CD14-positive monocyte (primary cell): ENCODE measurements around the gene GPD2. TPM values are rescaled to one million over a fixed set of nuclear protein-coding genes. Genes with fewer than 3 reads are reported as not detected.
A peak's percentile ranks its signal among the peaks of the same experiment; 100 is the strongest.

Experiments
- DNase-seq, 3 donors: peaks; one replicate each; pipeline ENCODE4 v3.0.0-alpha.2; 2011 to 2022
- H2AFZ ChIP-seq: 2 replicates; pipeline ENCODE4 v1.6.0; 2012; ENCODE audit warnings: mild to moderate bottlenecking, low read depth, low read length, inconsistent platforms; ENCODE audit not compliant: insufficient read depth, poor library complexity, severe bottlenecking
- H3K27ac ChIP-seq, 2 donors: 1 replicate in 1 of 2; 2 replicates in 1 of 2; pipeline ENCODE4 v1.5.1; 2012 to 2013; ENCODE audit warnings: low read length in 2 of 2, control low read depth in 1 of 2, inconsistent platforms in 1 of 2, low read depth in 1 of 2, mild to moderate bottlenecking in 1 of 2
- H3K27me3 ChIP-seq, 2 donors: one replicate each; pipeline versions ENCODE4 v1.6.0 to v1.6.1; 2011 to 2013; ENCODE audit warnings: low read length in 2 of 2; ENCODE audit not compliant: control insufficient read depth in 2 of 2, insufficient read depth in 2 of 2
- H3K36me3 ChIP-seq, 2 donors: replicated peaks in 1 of 2; 1 replicate in 1 of 2; 2 replicates in 1 of 2; pipeline versions ENCODE4 v1.5.1 to v1.6.1; 2012 to 2013; ENCODE audit warnings: low read length in 2 of 2, control low read depth in 1 of 2, inconsistent platforms in 1 of 2, mild to moderate bottlenecking in 1 of 2; ENCODE audit not compliant: insufficient read depth in 2 of 2, control insufficient read depth in 1 of 2
- H3K4me1 ChIP-seq, 2 donors: 1 replicate in 1 of 2; 2 replicates in 1 of 2; pipeline versions ENCODE4 v1.5.1 to v1.6.1; 2012 to 2013; ENCODE audit warnings: low read length in 2 of 2, control low read depth in 1 of 2, inconsistent platforms in 1 of 2, mild to moderate bottlenecking in 1 of 2, moderate library complexity in 1 of 2; ENCODE audit not compliant: insufficient read depth in 2 of 2, control insufficient read depth in 1 of 2
- H3K4me2 ChIP-seq: replicated peaks from 2 replicates; pipeline ENCODE3; 2012; ENCODE audit warnings: low read length, moderate library complexity, mild to moderate bottlenecking; ENCODE audit not compliant: poor library complexity, severe bottlenecking; ENCODE audit errors: extremely low read depth
- H3K4me3 ChIP-seq, 3 experiments: fragments of 200-600 bp in 1 of 3; sonication (generic) in 1 of 3; replicated peaks in 1 of 3; 1 replicate in 2 of 3; 2 replicates in 1 of 3; pipeline ENCODE4 v1.5.1; 2011 to 2013; ENCODE audit warnings: low read length in 3 of 3, mild to moderate bottlenecking in 3 of 3, control low read depth in 2 of 3, low read depth in 2 of 3, inconsistent platforms in 1 of 3, moderate library complexity in 1 of 3
- H3K79me2 ChIP-seq: 2 replicates; pipeline ENCODE4 v1.6.0; 2012; ENCODE audit warnings: mild to moderate bottlenecking, control low read depth, inconsistent platforms, low read length, moderate library complexity; ENCODE audit not compliant: insufficient read depth
- H3K9ac ChIP-seq: 2 replicates; pipeline ENCODE4 v1.6.0; 2017; ENCODE audit warnings: low read length, mild to moderate bottlenecking; ENCODE audit not compliant: insufficient read depth, poor library complexity, severe bottlenecking
- H3K9me3 ChIP-seq, 2 donors: replicated peaks in 1 of 2; 1 replicate in 1 of 2; 2 replicates in 1 of 2; pipeline versions ENCODE4 v1.5.1 to v1.6.1; 2012 to 2013; ENCODE audit warnings: low read length in 2 of 2, control low read depth in 1 of 2; ENCODE audit not compliant: control insufficient read depth in 1 of 2, insufficient read depth in 1 of 2
- H4K20me1 ChIP-seq: 2 replicates; pipeline ENCODE4 v1.6.0; 2012; ENCODE audit warnings: mild to moderate bottlenecking, low read length, control low read depth, moderate library complexity; ENCODE audit not compliant: insufficient read depth
- H3K27ac Mint-ChIP-seq, 7 donors: one replicate each; pipeline ENCODE4 v1.8.0; 2020; ENCODE audit warnings: mild to moderate bottlenecking in 7 of 7, mixed read lengths in 7 of 7, moderate library complexity in 6 of 7, inconsistent platforms in 2 of 7
- H3K27me3 Mint-ChIP-seq, 3 donors: one replicate each; pipeline ENCODE4 v1.8.0; 2021 to 2022; ENCODE audit warnings: low read depth in 3 of 3, mild to moderate bottlenecking in 3 of 3, mixed read lengths in 3 of 3, moderate library complexity in 3 of 3, inconsistent platforms in 1 of 3
- H3K36me3 Mint-ChIP-seq, 2 donors: one replicate each; pipeline ENCODE4 v1.8.0; 2020; ENCODE audit warnings: mixed read lengths in 2 of 2, inconsistent platforms in 1 of 2, mild to moderate bottlenecking in 1 of 2
- H3K4me1 Mint-ChIP-seq: one replicate; pipeline ENCODE4 v1.8.0; 2020; ENCODE audit warnings: mild to moderate bottlenecking, mixed read lengths
- H3K4me3 Mint-ChIP-seq, 2 donors: one replicate each; pipeline ENCODE4 v1.8.0; 2020; ENCODE audit warnings: mild to moderate bottlenecking in 2 of 2, mixed read lengths in 2 of 2, moderate library complexity in 1 of 2
- H3K9me3 Mint-ChIP-seq, 7 donors: one replicate each; pipeline ENCODE4 v1.8.0; 2020 to 2022; ENCODE audit warnings: mixed read lengths in 7 of 7, mild to moderate bottlenecking in 6 of 7, moderate library complexity in 6 of 7, inconsistent platforms in 2 of 7
- intact Hi-C, 2 donors: fragments of 100-400 bp; cut with micrococcal nuclease; formaldehyde crosslinking; loops; one replicate each; pipeline versions ENCODE4 v1.15.0 to v1.15.1; 2023
- polyA plus RNA-seq, 3 donors: library from polyadenylated mRNA; depleted of rRNA in 1 of 3; unstranded in 2 of 3; stranded (reverse) in 1 of 3; fragments of 300-500 nt in 2 of 3; fragments of >200 nt in 1 of 3; fragmentation: Illumina TruSeq in 2 of 3; gene quantifications; 1 replicate in 2 of 3; 2 replicates in 1 of 3; pipeline ENCODE4 v1.2.3, GENCODE V29; 2012 to 2021
- TF ChIP-seq, protein P1 (sequence below): fragments of 200-600 bp; IDR thresholded peaks from one replicate; pipeline ENCODE4 v1.8.0; 2022; ENCODE audit warnings: antibody characterized with exemption, mild to moderate bottlenecking

The GPD2 gene
- polyA plus RNA-seq, 3 donors, result 13.4 to 17.1 (median 14.5) TPM

DNA sequence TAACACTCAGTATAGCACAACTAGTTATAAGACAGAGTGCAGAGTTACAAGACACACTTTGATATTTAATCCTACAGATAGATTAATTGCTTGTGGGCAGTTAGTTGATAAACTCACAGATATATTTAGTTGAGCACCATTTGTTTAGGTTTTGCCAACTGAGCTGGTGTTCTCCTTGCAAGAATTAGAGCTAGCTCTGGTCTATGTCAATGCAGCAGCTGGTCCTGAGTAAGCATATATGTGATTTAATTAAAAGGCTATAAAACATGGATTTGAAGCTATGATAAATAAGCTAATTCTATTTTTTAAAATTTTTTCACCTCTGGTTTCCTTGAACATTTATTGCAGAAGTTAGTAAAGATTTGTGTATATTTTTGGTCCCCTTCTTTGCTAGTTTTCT, 35.6 kb downstream of the GPD2 start:
- no peaks in the 10 kb centered on the region for H3K27me3 Mint-ChIP-seq
- H3K4me1 Mint-ChIP-seq, result peaks cover 92% of the 10 kb centered on the region
- no peaks in the 10 kb centered on the region for H3K9me3 Mint-ChIP-seq
- Histone ChIP-seq H2AFZ (no peak overlapping the region), H3K4me3 (no peak overlapping the region), H3K9ac (no peak overlapping the region), H3K27me3 (no peaks in the 10 kb centered on the region), H3K79me2 (peaks cover 95% of the 10 kb centered on the region), H3K27ac (peak overlapping the region in 1 of 2 donors; percentile 81), H3K36me3 (peaks cover 0 to 10% of the 10 kb centered on the region in 2 donors), H3K9me3 (no peaks in the 10 kb centered on the region), H3K4me2 (peak overlapping the region; percentile 63), H3K4me1 (peaks cover 33 to 58% of the 10 kb centered on the region in 2 donors), H4K20me1 (peaks cover 29% of the 10 kb centered on the region)
- intact Hi-C loops, result loop anchor here in 1 of 2 donors (5.0 kb wide), 1 partner anchor 34 kb away; the partner anchor contains the start of gene GPD2
- TF ChIP-seq, protein P1, sequence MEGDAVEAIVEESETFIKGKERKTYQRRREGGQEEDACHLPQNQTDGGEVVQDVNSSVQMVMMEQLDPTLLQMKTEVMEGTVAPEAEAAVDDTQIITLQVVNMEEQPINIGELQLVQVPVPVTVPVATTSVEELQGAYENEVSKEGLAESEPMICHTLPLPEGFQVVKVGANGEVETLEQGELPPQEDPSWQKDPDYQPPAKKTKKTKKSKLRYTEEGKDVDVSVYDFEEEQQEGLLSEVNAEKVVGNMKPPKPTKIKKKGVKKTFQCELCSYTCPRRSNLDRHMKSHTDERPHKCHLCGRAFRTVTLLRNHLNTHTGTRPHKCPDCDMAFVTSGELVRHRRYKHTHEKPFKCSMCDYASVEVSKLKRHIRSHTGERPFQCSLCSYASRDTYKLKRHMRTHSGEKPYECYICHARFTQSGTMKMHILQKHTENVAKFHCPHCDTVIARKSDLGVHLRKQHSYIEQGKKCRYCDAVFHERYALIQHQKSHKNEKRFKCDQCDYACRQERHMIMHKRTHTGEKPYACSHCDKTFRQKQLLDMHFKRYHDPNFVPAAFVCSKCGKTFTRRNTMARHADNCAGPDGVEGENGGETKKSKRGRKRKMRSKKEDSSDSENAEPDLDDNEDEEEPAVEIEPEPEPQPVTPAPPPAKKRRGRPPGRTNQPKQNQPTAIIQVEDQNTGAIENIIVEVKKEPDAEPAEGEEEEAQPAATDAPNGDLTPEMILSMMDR, result no peak
- DNase-seq, result no peak
- H3K4me3 Mint-ChIP-seq, result peak overlapping the region in 1 of 2 donors; percentile 58
- peak overlapping the region in 5 of 7 donors; percentile 8 to 89 (median 83) for H3K27ac Mint-ChIP-seq
- peaks cover 5 to 14% of the 10 kb centered on the region in 2 donors for H3K36me3 Mint-ChIP-seq

DNA sequence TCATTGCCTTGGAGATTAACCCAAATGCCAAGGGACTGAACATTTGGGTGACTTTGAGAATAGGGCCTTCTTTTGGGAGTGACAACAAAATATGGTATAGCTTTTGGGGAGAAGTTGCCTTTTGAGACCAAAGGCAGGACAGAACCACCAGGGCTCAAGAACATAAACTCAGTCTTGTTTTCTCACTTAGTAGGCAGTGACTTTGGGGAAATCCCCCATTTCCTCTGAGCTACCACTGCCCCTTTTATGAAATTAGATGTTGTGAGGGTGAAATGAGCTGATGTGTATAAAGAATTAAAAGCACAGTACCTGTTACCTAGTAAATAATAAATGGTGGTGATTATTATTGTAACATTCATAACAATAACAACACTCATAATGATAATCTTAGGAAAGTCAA, 36.5 kb downstream of the GPD2 start:
- Histone ChIP-seq H3K27ac (no peak overlapping the region), H3K4me2 (no peak overlapping the region), H3K4me3 (no peak overlapping the region), H3K9me3 (no peaks in the 10 kb centered on the region), H3K79me2 (peaks cover 91% of the 10 kb centered on the region), H3K4me1 (peaks cover 28 to 50% of the 10 kb centered on the region in 2 donors), H3K36me3 (peaks cover under 1 to 19% of the 10 kb centered on the region in 2 donors), H2AFZ (no peak overlapping the region), H4K20me1 (peaks cover 27% of the 10 kb centered on the region), H3K27me3 (no peaks in the 10 kb centered on the region), H3K9ac (no peak overlapping the region)
- Mint-ChIP-seq H3K4me3 (no peak overlapping the region), H3K4me1 (peaks cover 87% of the 10 kb centered on the region), H3K27me3 (no peaks in the 10 kb centered on the region), H3K9me3 (no peaks in the 10 kb centered on the region), H3K27ac (peak overlapping the region in 3 of 7 donors; percentile 30 to 87 (median 78)), H3K36me3 (peaks cover 11 to 19% of the 10 kb centered on the region in 2 donors)
- intact Hi-C loops, result loop anchor here in 1 of 2 donors (5.0 kb wide), 1 partner anchor 35 kb away; the partner anchor contains the start of gene GPD2
- TF ChIP-seq, protein P1, result no peak
- peak in 1 of 3 donors; percentile 43 for DNase-seq
